NCI-H2107 (cell line): Measurements from ENCODE around the gene ZBTB7C.

Experiments used
- DNase-seq: peaks from one replicate; lab custom pipeline; 2025; lab: John Stamatoyannopoulos, UW

ZBTB7C gene

GRCh38 chr18:47992976-47993375 is 416.2 kb downstream of the ZBTB7C start:
- DNase-seq: no peak

- no peak for DNase-seq
These were observed 416.9 kb downstream of the ZBTB7C start for GRCh38 chr18:47992266-47992665.

GRCh38 chr18:47990981-47991380 is 418.2 kb downstream of the ZBTB7C start:
- DNase-seq: no peak

DNA sequence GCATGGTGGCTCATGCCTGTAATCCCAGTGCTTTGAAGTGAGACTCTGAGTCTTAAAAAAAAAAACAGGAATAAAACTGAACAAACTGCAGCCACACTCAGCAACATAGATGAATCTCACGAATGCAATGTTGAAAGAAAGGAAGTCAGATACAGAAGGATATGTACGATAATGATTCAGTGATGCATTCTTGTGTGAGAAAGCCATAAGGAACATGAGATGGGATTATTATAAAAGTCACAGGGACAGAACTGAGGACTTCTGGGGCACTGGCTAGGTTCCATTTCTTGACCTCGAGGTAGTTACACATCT is 421.8 kb downstream of the ZBTB7C start:
- no peak for DNase-seq

- DNase-seq: no peak
These were observed 422.4 kb downstream of the ZBTB7C start for GRCh38 chr18:47986620-47987387.

DNA sequence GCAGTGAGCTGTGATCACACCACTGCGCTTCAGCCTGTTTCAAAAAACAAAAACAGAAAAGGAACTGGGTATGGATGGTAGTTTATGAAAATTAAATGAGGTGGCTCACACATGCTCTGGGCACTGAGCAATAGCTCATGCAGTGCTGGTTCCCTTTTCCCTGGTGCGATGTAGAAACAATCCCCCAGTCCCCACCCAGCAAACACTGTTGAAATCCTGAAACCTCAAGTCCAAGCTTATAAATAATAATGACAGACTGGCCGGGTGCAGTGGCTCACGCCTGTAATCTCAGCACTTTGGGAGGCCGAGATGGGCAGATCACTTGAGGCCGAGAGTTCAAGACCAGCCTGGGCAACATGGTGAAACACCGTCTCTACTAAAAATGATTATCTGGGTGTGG is 423.3 kb downstream of the ZBTB7C start:
- no peak for DNase-seq

DNA sequence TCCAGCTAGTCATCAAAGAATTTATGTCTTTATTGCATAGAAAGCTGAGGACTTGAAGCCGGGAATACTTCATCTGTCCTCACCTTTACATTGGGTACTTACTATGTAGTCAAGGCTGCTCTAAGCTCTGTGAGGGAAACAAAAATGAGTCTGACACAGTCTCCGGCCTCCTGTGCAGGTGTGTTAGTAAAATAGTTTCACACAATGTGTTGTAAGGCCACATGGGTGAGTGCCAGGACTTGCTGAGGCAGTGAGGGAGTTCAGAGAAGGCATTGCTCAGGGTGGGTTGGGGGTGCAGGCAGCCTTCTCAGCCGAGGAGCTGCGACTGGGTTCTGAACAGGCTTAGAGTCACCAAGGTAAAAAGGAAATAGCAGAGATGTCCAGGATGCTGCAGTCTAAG is 424.2 kb downstream of the ZBTB7C start:
- no peak for DNase-seq

GRCh38 chr18:47983946-47984345 is 425.2 kb downstream of the ZBTB7C start:
- no peak for DNase-seq

- no peak for DNase-seq
These were observed 426.1 kb downstream of the ZBTB7C start for GRCh38 chr18:47983055-47983454.

DNA sequence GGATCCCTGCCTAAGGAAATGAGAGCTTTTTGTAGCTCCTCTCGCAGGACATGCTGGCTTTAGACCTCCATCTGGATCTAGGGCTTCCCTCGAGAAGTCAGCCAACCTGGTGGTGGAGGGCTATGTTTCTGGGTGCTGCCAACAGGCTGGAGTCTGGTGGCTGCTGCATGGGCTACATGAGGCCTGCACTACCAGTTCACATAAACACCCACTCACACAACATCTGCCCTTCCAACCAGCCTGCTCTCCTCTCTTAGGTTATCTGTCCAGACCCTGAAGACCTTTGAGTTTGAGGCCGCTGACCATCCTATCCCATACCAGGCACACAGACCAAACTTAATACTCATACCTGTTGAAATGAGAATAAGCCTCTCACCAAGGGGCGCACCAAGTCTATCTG is 427.4 kb downstream of the ZBTB7C start:
- no peak for DNase-seq

GRCh38 chr18:47981320-47981719 is 427.9 kb downstream of the ZBTB7C start:
- no peak for DNase-seq

- no peak for DNase-seq
These were observed 429.5 kb downstream of the ZBTB7C start for GRCh38 chr18:47979611-47980200.

DNA sequence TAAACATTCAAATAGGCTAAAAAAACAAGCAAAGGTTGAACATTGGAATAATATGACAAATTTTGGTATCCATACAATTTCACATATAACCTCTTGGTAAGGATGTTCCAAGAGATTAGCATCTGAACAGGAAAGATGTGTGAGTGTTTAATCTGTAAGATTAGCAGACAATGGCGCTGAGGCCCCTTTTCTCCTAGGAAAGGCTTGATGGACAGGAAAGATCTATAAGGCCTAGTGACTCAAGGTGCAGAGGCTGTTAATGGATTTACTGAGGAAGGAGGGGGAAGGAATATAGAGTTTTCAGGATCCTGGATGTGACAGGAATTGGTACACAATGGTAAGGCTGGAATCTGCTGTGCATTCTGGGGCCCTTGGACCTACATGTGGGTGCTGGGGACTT is 430.6 kb downstream of the ZBTB7C start:
- no peak for DNase-seq

DNA sequence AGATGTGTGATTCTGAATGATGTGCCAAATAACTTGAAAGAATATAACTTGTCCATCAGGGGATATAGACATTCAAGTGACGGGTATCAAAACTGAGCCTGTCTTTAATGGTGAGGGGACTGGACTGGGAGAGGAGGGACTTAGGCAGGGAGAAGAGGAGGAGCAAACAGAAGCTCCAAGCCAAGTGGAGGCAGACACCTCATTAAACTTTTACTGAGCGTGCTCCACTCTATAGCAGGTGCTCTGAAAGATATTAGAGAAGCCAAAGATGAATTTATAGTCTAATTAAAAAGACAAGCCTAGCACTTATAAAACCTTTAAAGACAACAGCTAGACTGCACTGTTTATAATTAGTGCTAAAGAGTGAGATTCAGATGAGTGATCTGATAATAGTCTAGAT is 431.0 kb downstream of the ZBTB7C start:
- no peak for DNase-seq
